HG03097 (cell line): ENCODE data around the gene NIPBL.

Experiments used
- ATAC-seq: cut with Tn5 transposase; IDR thresholded peaks from one replicate; pipeline ENCODE4 v1.9.1; 2021; ENCODE audit not compliant: unreplicated experiment, low FRiP score

The NIPBL gene

GRCh38 chr5:36944607-36945225 is 68.1 kb downstream of the NIPBL start:
- ATAC-seq, result no peak

GRCh38 chr5:36945687-36946086 is 69.1 kb downstream of the NIPBL start:
- no peak for ATAC-seq

- no peak for ATAC-seq
Measured at GRCh38 chr5:36946101-36946500, 69.5 kb downstream of the NIPBL start.

- ATAC-seq, result no peak
Measured at GRCh38 chr5:36948041-36948440, 71.5 kb downstream of the NIPBL start.

GRCh38 chr5:36948650-36949049 is 72.1 kb downstream of the NIPBL start:
- no peak for ATAC-seq

- no peak for ATAC-seq
Measured at GRCh38 chr5:36949593-36949992, 73.0 kb downstream of the NIPBL start.

GRCh38 chr5:36950586-36951457 is 74.3 kb downstream of the NIPBL start:
- no peak for ATAC-seq

GRCh38 chr5:36953043-36953442 is 76.5 kb downstream of the NIPBL start:
- ATAC-seq, result no peak

- ATAC-seq, result no peak
Measured at GRCh38 chr5:36957953-36958537, 81.5 kb downstream of the NIPBL start.

- ATAC-seq, result no peak
Measured at GRCh38 chr5:36958612-36959011, 82.0 kb downstream of the NIPBL start.

GRCh38 chr5:36965179-36965578 is 88.6 kb downstream of the NIPBL start:
- no peak for ATAC-seq

GRCh38 chr5:36969700-36970395 is 93.3 kb downstream of the NIPBL start:
- ATAC-seq, result no peak

GRCh38 chr5:36978196-36978595 is 101.6 kb downstream of the NIPBL start:
- no peak for ATAC-seq

GRCh38 chr5:36982146-36982545 is 105.6 kb downstream of the NIPBL start:
- ATAC-seq, result no peak

GRCh38 chr5:36985387-36985786 is 108.8 kb downstream of the NIPBL start:
- no peak for ATAC-seq

- no peak for ATAC-seq
Measured at GRCh38 chr5:36988396-36988795, 111.8 kb downstream of the NIPBL start.

- ATAC-seq, result no peak
Measured at GRCh38 chr5:36998578-36998977, 122.0 kb downstream of the NIPBL start.

- no peak for ATAC-seq
Measured at GRCh38 chr5:37002176-37002751, 125.7 kb downstream of the NIPBL start.

- ATAC-seq, result no peak
Measured at GRCh38 chr5:37005252-37005651, 128.7 kb downstream of the NIPBL start.

GRCh38 chr5:37005946-37006540 is 129.5 kb downstream of the NIPBL start:
- ATAC-seq, result no peak
